Epithelial cell of prostate (primary cell): Measurements from ENCODE around the gene ZNF292.
"Not testable (repeated sequence)": the region's sequence is repeated elsewhere in the genome, so short reads cannot be mapped to it uniquely, and the experiment has no call there.

Source experiments
- DNase-seq: peaks from one replicate; pipeline ENCODE4 v3.0.0-alpha.2; 2011; ENCODE audit warnings: low read depth, low spot score
- H3K27ac ChIP-seq: fragments of 450-650 bp; 2 replicates; pipeline ENCODE4 v1.5.1; 2017; ENCODE audit warnings: mild to moderate bottlenecking

The ZNF292 gene

GRCh38 chr6:87154993-87155841 is at the start of gene ZNF292:
Gene ZNF292, plus strand, starts transcription at chr6:87155565. Its CDS starts 27 bp downstream, at chr6:87155592.
- peak within 1 kb of the TSS; percentile 84 for H3K27ac ChIP-seq
- peak; percentile 80 for DNase-seq

DNA sequence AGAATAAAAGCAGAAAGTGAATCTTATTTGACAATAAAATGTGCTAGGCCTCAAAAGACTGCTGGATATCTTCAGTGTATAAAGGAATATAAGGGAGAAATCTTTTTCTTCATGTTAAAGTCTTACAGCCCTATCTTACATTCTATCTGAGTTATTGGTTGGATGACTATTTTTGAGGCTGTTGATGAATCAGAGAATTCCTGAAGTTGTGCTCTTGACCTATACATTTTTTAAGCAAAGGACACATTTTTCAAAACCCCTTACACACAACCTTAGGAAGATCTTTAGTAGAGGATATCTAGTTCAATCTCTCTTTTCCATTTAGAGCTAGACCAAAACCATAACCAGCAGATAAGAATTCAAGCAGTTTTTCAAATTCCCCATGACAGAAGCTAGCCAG is 49.5 kb upstream of the ZNF292 start:
- no peak overlapping the region for H3K27ac ChIP-seq
- DNase-seq = no peak

GRCh38 chr6:87110636-87111035 is 44.7 kb upstream of the ZNF292 start:
- DNase-seq = no peak
- no peak overlapping the region for H3K27ac ChIP-seq

GRCh38 chr6:87115402-87116135 is 39.8 kb upstream of the ZNF292 start:
- DNase-seq = no peak
- H3K27ac ChIP-seq = no peak overlapping the region

DNA sequence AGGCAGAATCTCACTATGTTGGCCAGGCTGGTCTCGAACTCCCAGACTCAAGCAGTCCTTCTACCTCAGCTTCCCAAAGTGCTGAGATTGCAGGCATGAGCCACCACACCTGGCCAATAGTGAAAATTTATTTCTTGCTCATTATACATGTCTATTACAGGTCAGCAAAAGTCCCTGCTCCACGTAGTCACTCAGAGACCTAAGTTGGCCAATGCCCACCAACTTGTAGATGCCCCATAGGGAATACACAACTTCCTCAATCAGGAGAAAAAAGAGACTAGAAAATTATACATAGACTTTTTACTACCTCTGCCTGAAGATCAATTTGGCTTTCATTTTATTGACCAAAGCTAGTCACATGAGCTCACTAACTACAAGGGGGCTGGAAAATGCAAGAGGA is 38.4 kb upstream of the ZNF292 start:
- H3K27ac ChIP-seq = no peak overlapping the region
- no peak for DNase-seq

GRCh38 chr6:87118054-87118453 is 37.3 kb upstream of the ZNF292 start:
- peak overlapping the region; percentile 78 for H3K27ac ChIP-seq
- DNase-seq = peak; percentile 61

DNA sequence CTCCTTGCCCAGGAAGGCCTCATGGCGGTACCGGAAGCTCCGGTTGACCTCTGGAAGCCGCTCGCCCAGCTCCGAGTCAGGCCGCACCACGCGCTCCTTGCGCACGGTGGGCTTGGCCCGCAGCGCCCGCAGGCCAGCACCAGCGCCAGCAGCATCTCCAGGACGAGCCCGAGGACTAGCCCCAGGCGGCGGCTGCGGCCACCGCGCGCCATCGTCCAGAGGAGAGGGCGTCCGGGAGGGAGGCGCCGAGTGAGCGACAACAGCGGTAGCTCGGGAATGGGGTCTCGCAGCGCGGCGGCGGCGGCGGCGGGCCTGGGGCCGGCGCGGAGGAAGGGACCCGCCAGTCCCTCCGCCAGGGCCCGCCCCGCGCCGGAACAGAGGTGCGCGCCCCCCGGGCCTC is 32.9 kb upstream of the ZNF292 start:
- H3K27ac ChIP-seq = no peak overlapping the region
- DNase-seq = no peak

GRCh38 chr6:87124074-87124473 is 31.3 kb upstream of the ZNF292 start:
- no peak overlapping the region for H3K27ac ChIP-seq
- DNase-seq = no peak

DNA sequence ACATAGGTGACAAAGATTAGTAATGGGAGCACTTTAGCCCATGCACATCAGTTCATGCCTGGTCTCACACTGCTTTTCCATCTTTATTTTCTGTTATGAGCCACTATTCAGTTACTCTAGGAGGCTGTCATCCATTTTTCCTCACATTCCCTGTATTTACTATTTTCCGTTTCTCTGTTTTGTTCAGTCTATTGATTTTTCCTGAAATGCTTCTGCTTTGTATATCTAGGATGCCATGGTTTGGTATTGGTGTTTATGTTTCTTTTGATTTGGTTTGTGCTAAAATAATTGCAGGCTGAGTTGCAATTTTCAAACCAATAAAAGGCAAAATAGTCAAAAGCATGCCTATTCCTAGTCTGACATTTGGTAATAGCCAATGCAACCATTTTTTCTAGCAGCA is 28.9 kb upstream of the ZNF292 start:
- H3K27ac ChIP-seq = no peak overlapping the region
- DNase-seq = no peak

GRCh38 chr6:87127737-87128136 is 27.6 kb upstream of the ZNF292 start:
- DNase-seq = no peak
- H3K27ac ChIP-seq = no peak overlapping the region

GRCh38 chr6:87136963-87137362 is 18.4 kb upstream of the ZNF292 start:
- no peak for DNase-seq

GRCh38 chr6:87139236-87139635 is 16.1 kb upstream of the ZNF292 start:
- no peak for DNase-seq
- no peak overlapping the region for H3K27ac ChIP-seq

More at GRCh38 chr6:87136963-87137362, 18.4 kb upstream of the ZNF292 start:
- H3K27ac ChIP-seq = no peak overlapping the region

- not testable (repeated sequence) for H3K27ac ChIP-seq, DNase-seq
Measured at GRCh38 chr6:87139927-87140326, 15.4 kb upstream of the ZNF292 start.

DNA sequence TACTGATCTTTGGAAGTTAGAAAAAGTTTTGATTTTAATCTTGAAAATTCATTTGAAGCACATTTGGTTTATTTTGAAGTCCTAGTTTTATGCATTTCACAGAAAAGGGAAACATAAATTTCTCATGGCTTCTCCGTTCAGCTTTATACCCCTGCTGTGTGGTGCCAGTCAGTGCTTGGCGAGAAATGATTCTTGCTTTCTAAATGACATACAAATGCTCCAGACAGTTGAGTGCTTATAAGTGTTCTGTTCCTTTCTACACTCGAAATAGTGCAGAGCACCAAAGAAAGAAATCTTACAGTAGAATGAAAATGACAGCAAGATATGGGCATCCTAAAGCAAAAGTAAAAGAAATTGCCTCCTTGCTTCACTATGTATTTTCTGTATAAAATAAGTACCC is 9.0 kb upstream of the ZNF292 start:
- DNase-seq = no peak
- H3K27ac ChIP-seq = no peak overlapping the region

- no peak overlapping the region for H3K27ac ChIP-seq
- no peak for DNase-seq
Measured at GRCh38 chr6:87150406-87150805, 5.0 kb upstream of the ZNF292 start.

DNA sequence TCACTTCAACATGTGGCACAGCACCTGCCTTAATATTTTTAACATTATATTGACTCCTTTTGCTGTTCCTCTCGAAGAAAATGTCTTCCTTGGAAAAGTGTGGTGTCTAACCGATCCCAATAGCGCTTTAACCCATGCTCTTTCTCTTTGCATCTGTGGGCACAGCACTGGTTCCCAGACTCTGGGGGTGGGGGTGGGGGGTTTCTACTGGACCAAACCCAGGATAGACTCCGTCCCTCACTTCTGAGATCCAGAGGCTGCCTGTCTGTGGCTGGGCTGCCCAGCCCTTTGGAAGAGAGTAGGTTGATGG is 3.9 kb upstream of the ZNF292 start:
- peak overlapping the region; percentile 63 for H3K27ac ChIP-seq
- no peak for DNase-seq

DNA sequence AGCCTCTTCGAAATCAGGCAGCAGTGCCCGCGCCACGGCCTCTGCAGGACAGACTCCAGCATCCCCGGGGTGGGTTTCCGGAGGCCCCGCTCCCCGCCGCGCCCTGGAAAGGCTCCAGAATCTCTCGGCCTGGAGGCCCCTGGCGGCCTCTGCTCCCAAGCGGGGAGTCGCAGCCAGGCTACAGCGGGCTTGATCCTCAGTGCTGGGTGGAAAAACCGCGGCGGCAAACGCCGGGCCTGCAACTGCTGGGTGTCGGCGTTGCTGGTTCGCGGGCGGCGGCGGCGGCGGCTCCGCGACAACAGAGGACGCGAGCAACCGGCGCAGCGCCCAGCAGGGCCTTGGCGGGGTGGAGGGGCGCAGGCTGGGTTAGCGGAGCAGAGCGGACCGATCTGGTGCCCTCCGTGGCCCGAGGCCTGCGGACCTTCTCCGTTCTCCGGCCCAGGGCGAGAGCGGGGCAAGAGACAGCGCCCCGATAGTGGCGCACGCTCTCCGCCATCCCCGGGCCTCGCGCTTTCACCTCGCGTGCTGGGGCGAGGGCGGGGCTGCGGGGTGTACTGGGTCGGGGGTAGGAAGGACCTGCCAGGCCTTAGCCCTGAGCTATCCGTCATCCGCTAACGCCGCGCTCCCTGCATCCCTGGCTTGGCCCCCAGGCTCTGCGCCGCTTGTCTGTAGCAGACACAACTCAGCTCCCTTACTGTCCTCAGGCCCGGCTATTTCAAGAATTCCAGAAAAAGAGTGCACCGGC is 3.4 kb upstream of the ZNF292 start:
- DNase-seq = no peak
- H3K27ac ChIP-seq = peak overlapping the region; percentile 63

DNA sequence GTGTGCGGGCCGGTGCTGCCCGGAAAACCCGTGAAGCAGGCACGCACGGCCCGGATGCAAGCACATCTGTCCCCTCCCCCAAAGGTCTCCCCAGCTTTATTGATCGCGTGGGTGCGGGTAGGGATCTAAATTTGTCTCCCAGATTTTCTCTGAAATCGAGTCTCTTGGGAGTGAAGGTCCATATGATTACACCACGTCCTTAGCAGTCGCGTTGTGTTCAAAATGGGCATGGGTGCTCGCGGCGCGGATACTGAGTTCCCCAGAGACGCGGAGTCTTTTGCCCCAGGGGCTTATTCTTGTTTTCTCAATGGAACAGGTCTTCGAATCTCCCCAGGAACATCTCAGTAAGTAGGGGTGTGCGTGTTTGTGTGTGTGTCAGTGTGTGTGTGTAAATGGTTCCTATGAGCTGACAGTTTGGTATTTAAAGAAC is 2.8 kb upstream of the ZNF292 start:
- H3K27ac ChIP-seq = peak overlapping the region; percentile 63
- DNase-seq = no peak

GRCh38 chr6:87154641-87154992 is 748 bp upstream of the ZNF292 start:
- peak overlapping the region; percentile 84 for H3K27ac ChIP-seq
- no peak for DNase-seq

DNA sequence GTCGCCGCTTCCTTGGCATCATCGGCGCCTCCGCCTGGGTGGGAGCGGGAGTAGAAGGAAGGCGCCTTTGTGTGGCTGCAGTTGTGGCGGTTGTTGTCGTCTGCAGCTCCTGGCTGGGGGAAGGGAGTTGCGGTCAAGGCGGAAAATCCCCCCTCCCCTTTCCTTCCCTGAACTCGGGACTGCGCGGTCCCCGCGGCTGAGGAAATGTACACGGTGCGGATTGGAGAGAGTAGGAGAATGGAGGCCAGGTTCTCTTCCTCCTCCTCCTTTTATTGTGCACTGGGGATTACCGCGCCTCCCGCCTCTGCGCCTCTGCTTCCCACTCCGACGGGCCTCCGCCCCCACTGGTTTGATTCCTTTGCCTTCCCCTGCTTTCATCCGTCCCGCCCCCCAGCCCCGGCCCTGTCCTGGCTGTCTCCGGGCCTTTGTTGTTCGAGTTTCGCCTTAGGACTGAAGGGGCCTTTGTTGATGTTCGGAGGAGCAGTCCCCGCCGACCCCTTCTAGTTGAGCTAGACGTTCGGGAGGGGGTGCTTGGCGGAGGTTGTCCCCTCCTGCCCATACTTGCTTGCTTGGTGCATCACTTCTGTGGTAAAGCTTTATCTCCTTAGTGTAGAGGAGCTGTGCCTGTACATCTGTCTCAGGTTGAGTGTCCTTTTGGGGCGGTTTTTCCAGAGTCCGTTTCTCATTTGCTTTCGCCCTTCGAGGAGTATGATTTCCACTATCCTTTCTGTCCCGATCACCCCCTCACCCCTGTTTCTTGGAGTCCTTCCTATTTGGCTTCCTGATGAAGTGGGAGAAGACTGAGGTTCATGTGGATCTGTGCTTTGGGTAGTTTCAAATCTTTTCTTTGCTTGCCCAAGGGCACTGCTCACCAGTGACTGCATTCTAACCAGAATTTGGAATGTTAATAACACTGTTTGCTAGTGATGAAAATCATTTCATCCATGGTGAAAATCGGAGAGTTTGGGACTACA is 764 bp downstream of the ZNF292 start:
- no peak for DNase-seq
- H3K27ac ChIP-seq = peak overlapping the region; percentile 84
